HG02763 (cell line): ENCODE data around the gene TTC31.
"Not testable (repeated sequence)": the region's sequence is repeated elsewhere in the genome, so short reads cannot be mapped to it uniquely, and the experiment has no call there.

Source experiments
- ATAC-seq: cut with Tn5 transposase; IDR thresholded peaks from one replicate; pipeline ENCODE4 v1.9.1; 2021; ENCODE audit warnings: mild to moderate bottlenecking, moderate library complexity; ENCODE audit not compliant: unreplicated experiment

TTC31 gene

DNA sequence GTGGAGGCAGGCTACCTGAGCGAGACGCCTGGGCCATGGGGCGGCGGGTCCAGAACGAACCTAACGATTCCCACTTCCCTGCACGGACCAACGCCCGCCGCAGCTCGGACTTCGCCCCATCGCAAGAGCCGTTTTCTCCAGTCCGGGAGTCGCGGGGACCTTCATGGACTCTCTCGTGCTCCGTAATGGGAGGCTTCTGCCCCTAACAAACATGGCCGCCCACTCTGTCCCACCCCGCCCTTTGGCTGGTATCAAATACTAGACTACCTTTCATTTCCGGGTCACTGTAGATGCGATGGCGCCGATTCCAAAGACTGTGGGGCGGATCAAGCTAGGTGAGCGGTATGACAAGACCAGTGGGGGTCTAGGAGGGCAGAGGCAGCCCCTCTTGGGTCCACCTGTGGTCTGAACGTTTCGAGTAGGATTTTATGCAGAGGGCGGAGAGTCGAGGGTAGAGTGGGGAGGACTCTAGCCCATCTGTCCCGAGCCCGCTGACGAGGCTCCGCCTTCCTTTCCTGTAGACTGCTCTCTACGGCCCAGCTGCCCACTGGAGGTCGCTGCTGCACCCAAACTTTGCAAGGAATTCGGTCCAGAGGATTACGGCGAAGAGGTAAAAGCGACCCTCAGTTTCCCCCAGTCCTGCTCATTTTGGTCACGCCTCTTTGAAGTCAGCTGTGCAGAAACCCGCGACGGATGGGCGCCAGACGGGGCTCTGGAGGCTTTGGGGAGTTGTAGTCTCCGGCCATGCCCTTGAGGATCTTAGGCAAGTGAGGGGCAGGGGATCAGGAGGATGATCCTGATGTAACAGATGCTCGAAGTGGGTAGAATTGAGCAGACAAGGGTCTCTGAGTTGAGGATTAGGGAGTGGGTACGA, at the start of gene TTC31, which contains the start of gene CCDC142:
Gene TTC31, plus strand, starts transcription at position 281 of the 874 bp plus-strand sequence. Its CDS starts 15 bp downstream, at position 296.
Gene CCDC142, minus strand, starts transcription at position 198 of the 874 bp plus-strand sequence. Its CDS starts 161 bp downstream, at position 37.
- ATAC-seq = peak; percentile 88

DNA sequence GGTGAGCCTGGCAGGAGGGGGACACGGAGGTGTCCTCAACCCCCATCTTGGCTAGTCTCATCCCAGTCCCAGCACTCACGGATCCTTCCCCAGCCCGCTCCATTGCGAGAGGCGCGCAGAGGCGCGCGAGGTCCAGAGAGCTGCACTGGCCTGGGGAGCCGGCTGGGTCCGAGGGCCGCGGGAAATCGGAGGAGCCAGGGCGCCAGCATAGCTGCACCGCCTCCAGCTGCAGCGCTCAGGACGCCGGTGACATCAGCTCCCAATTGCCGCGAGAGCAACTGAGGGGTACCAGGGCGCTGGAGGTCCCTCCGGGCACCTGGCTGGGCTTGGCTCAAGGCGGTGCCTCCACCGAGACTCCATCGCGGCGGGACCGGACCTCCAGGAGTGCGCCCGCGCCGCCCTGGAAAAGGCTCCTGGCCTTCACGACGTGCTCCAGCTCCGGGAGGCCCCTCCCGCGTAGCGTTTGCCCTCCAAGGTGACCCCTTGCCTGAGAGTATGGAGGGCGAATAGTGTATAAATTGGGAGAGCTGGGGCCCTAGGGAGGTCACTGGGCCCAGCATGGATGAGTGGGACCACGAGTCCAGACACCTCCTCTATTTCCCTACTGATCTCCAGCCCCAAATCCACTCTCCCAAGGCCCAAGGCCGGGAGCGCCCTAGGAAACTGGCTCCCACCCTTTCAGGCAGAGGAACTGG, 46.6 kb upstream of the TTC31 start:
- no peak for ATAC-seq

DNA sequence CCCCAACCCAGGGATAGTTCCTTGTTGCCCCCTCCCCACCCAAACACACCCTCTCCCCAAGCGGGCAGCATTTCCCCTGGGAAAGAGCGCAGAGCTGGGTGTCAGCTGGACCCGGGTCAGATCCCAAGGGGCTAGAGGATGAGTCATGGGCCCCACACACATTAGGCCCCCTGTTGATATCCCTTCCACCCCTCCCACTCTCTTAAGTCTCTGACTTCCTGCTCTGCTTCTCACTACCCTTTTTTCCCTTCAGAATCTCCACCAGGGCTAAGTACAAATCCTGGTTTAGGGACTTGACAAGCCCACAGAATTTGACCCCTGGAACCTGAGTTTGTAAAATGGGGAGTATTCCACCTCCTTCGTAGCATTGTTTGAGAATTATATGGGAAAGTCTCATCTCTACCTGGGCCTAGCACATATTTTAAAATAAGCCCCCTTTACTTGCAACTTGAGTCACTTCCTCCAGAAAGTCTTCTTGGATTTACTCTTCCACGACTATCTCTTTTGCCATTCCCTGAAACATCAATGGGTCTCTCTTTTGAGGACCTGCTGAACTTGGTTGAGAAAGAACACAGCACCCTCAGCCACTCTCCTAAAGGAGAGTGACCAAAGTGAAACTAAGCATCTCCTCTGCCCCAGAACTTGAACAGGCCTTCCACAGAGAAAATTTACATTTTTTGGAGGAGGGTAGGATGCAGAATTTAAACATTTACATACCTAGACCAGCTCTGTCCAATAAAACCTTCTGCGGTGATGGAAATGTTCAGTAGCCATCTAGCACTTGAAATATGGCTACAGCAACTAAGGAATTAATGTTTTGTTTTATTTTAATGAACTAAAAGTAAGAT, 45.8 kb upstream of the TTC31 start:
- no peak for ATAC-seq

DNA sequence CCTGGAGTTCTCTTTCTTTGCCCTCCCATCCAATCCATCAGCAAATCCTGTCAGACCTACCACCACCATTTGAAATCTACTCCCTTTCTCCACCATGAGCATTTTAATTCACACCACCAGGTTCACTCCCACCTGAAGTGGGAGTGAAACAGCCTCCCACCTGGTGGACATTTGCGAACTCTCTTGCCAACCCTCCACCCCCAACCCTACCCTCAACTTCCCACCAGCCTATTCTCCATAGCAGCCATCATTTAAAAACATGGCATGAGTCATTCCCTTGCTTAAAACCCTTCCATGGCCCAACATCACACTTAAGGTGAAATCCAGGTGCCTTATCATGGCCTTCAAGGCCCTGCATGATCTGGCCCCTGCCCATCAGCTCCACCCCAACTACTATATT, 44.6 kb upstream of the TTC31 start:
- ATAC-seq = no peak

DNA sequence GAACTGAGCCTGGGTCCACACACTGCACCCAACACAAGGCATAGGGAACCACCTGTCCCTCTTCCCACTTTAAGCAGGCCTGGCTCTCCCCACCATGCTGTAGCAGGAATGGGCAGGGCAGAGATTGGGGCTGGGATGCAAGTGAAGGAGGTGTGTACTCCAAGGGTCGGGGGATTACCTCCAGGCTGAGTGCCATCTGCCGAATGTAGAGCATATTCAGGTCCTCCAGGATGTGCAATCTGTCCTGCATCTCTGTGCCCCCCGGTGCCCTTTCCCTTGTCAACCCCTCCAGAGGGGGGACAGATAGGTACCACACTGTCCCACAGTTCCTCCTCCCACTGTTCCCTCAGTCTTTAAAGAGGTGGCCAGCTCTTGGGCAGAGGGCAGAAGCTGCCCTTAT, 43.5 kb upstream of the TTC31 start:
- ATAC-seq = no peak

DNA sequence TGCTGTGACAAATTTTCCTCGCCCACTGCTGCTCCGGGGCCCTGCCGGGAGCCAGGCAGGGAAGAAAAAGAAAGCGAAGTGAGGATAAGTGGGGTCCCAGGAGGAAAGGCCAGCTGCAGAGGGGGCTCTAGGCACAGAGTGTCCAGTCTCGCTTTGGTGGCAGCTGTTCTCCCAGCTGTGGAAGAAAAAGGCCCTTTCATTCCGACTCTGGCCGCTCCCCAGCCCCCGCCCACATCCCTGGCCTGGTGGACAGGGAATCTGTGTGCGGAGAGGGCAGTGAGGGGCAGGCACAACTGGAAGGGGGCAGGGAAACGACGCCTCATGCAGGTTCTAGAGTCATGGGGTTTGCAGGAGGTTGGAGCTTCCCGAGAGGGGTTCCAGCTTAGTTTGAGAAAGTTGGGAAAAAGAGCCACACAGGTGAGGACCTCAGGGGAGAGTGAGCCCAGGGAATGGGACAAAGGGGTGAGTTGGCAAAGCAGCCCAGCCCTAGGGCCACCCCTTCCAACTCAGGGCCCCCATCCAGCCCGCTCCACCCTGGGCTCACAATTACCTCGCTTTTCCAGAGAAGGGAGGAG, 43.0 kb upstream of the TTC31 start:
- no peak for ATAC-seq

DNA sequence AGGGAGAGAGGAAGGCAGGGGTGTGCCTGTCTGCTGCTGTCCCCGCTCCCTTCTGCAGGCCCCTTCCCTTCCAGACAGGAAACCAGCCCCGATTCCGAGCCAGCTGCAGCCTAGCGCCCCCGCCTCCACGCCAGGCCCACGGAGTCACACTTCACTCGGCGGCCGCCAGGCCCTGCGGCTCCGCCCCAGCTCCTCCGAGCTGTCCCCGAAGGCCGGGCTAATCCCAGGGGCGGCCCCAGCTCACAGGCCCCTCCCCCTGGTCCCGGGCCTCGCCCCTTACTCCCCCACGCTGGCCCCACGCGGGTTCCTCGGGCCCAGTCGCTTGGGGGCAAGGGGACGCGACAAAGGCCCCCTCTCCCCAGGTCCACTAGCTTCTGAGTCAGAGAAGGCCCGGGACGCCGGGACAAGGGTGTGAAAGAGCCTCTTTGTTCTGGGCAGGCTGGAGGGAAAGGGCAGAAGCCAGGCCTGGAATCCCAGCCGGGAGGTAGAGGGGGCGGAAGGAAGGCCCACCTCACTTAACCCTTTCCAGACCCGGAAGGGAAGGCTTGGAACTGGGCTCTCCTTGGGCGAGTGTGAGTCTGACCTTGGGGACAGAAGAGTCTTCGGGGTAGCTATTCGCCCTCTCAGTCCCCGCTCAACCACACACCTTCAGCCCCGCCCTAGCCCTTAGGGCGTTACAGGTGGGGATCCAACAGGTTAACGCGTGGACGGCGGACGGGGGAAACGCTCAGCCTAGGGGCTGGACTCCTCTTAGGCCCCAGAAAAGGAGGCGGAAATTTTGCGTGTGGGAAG, 42.3 kb upstream of the TTC31 start:
- peak; percentile 88 for ATAC-seq

DNA sequence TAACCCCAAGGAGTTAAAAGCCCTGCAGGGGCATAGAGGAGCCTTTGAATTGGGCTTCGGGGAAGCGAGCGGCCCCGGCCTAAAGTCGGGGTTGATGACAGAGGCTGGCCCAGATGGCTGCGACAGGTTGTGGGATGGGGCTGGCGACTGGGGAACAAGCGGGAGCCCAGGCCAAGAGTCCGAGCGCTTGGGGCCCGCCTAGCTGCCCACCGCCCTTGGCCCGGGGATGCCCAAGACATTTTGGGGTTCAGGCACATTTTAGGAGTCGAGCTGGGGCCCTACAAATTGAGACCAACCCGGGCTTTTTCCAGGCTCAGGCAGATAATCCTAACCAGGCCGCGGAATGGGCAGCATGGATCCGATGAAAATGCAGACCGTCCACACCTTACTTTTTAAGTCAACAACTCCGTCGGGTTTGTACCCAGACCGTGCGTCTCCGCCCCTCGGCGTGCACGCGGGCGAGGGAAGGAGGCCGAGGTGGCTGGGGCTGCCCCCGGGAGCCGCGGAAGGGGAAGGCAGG, 41.7 kb upstream of the TTC31 start:
- ATAC-seq = no peak

DNA sequence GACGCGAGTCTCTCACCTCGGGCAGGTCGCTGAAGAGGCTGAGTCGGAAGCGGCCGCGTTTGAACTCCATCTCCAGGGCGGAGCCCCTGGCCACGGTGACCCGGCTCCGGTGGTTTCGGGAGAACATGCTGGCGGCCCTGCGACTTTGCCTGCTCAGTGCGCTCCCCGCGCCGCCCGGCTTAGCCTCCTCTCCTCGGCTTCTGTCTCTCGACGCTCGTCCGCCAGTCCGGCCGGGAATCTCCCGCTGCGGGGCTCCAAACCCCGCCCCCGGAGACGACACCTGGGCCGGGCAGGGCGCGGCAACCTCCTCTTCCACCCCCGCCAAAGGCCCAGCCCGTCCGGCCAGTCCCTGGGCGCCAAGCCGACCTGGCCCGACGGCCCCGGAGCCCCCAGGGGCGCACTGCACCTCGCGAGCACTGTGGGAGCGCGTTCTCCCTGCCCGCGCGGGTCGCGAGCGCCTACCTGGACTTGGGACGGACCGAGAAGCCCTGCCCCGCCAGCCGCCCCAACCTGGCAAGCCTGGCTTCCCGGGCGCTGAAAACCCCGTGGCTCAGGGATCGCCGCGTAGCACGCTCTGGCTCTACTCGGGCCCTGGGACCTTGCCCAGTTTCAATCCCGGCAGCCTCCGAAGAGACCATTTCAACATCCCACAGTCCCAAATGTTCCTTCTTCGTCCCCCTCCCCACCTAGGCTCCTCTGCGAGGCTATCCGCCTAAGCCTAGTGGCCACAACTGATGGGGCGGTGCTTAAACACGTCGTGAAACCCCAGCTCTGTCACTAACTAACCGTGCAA, 41.0 kb upstream of the TTC31 start, which contains the start of gene RTKN:
Gene RTKN, minus strand, starts transcription at position 248 of the 793 bp plus-strand sequence. Its CDS starts 121 bp downstream, at position 127.
- ATAC-seq = no peak

DNA sequence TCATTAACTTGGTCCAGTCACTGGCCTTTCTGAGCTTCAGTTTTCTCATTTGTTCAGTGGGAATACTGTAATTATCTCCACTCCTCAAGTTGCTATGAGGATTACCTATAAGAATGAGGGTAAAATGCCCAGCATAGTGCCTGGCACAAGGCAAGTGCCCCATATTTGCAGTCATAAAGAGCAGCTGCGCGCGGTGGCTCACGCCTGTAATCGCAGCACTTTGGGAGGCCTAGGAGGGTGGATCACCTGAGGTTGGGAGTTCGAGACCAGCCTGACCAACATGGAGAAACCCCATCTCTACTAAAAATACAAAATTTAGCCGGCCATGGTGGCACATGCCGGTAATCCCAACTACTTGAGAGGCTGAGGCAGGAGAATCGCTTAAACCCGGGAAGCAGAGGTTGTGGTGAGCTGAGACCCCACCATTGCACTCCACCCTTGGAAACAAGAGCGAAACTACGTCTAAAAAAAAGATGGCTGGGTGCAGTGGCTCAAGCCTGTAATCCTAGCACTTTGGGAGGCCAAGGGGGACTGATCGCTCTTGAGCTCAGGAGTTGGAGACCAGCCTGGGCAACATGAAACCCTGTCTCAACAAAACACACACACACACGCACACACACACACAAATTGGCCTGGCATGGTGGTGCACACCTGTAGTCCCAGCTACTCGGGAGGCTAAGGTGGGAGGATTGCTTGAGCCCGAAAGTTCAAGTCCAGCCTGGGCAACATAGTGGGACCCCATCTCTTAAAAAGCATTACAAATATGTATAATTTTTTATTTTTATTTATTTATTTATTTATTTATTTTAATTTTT, 40.2 kb upstream of the TTC31 start:
- ATAC-seq = not testable (repeated sequence)

DNA sequence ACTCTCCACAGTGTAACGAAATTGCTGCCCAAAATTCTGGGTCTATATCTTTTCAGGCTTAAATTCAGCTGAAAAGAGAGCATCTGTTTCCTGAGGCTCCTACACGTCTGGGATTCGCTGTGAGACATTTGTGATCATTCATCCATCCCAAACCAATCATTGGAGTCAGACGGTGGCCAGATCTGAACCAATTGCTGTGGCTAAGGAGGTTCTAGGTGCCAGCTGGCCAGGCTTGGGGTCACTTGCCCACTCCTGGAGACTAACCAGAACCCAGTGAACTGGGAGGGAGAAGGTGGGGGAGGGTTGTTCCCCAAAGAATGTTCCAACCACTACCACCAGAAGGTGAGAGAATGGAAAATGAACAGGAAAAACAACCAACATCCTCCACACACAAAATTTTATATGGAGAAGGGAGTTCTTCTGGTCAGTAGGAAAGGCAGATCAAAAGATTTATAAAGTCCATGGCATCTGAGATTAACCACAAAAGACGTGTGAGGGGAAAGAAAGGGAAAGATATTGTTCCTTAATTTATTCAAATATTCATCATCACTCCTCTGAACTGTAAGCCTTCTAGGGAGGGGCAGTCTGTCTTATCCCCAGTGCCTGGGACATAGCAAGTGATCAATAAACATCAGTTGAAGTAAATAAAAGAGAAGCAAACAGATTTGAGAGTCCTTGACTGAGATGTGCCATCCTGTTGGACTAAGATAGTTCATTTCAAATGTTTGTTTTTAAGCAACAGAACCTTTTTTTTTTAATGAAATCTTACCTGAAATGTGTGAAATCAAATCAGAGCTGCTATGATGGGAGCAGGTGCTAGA, 38.2 kb upstream of the TTC31 start:
- no peak for ATAC-seq

DNA sequence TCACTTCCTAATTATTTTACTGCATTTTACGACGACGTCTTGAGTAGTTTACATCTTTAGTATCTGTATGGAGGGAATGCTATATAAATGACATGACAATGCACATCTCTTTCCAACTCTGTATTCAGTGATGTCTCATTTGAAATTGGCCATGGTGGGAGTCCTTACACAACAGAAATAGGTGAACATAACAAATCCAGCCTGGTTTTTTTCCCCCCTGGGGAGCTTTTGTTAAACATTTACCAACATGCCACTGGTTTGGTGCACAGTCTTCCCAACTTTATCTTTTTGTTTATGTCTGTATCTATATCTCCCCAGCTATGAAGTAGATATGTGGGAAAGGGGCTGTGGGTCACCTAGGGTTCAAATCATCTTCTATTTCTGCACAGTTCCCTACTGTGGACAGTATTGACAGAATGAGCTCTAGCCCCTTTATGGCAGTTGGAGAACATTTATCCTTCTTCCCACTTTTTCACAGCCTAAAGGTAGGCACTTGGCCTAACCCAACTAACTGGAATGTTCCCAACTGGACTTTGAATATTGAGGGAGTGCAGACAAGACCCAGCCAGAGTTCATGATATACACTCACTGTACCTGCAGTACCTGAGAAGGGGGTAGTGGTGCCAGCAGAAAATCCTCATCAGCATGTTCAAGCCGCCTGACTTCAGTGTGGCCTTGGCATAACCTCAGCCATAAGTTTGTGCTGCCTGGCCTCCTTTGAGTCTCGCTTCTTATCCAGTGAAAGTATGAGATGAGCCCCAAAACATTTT, 35.5 kb upstream of the TTC31 start:
- ATAC-seq = no peak

DNA sequence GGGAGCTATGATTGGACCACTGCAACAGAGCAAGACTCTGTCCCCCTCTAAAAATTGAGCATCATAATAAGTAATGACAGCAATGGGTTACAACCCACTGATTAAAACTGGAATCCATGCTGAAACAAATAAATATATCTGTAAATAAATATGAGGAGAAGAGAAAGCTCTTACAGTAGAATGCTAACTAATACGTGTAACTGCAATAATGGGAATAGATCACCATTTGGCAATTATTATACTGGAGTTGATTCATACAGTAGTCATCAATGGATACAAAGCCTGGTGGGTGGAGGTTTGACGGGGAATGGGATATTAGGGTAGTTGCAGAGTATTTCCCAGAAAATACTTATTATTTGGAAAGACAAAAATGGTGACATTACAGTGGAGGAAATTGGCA, 34.1 kb upstream of the TTC31 start:
- ATAC-seq = no peak

DNA sequence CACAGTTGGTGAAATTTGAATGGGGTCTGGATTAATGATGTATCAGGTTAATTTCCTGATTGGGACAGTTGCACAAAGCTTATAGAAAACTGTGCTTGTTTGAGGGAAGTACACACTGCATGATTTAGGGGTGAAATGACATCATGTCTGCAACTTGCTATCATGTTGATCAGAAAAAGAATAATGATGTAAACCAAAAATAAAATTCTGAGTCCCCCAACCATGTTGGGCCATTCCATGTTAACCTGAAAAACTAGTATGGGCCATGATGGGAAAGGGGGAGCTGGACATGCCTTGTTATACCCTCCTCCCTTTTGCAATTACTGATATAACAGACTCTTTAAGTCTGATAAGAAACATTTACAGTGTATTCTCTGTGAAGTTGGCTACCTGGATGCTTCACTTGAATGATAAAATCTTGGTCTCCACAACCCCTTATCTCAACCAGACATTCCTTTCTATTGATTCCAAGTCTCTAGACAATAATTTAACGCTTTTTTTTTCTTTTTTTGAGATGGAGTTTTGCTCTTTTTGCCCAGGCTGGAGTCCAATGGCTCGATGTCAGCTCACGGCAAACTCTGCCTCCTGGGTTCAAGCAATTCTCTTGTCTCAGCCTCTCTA, 32.2 kb upstream of the TTC31 start:
- no peak for ATAC-seq

DNA sequence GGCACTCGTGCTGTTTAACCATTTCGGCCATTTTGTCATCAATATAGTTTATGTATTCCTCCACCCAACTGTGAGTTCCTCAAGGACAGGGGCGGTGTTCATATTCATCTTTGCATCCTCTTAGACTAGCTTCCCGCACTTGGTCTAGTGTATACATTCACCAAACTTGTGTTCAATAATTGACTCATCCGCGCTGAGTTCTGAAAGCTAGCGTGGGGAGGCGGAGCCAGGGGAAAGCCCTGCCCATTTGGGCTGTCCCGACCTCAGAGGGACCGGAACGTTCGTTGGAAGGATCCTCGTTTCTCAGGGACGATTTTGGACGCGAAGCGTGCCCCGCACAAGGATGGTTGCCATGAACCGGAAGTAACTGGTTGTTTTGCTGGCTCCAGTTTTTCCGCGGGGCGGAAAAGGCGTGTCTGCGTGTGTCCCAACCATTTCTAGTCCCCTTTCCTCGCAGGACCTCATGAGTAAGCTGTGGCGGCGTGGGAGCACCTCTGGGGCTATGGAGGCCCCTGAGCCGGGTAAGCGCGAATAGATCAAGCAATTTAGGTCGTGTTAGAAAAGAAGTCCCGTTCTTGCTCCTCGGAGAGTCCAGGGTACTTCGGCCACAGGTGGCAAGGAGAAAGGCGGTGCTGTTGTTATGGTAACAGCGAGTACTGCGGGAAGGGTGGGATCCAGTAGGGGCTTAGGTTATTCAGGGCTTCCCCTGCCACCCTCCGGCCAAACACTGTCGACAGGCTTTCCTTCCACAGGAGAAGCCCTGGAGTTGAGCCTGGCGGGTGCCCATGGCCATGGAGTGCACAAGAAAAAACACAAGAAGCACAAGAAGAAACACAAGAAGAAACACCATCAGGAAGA, 28.0 kb upstream of the TTC31 start, which contains the start of gene INO80B:
Gene INO80B, plus strand, starts transcription at position 434 of the 858 bp plus-strand sequence. Its CDS starts 30 bp downstream, at position 464.
- ATAC-seq = peak; percentile 34
